ENCODE data around the gene NDUFA7.
A peak's percentile ranks its signal among the peaks of the same experiment; 100 is the strongest.

GRCh38 chr19:8323781-8324185 lies 2.6 kb upstream of the NDUFA7 start:
- no peak for TF ChIP-seq CTCF (CRISPR knock-in tag; IDR thresholded peaks at IDR 0.05)
- TF ChIP-seq POLR2A (IDR thresholded peaks at IDR 0.05; ENCODE audit: insufficient read depth in 1 of 2, low read depth in 2 of 2, low read length in 2 of 2) = peak in 1 of 2 experiments; percentile 51; a peak in 2 of 4 replicates
- no peak for TF ChIP-seq PBX3 (CRISPR knock-in tag; IDR thresholded peaks at IDR 0.05; ENCODE audit: borderline replicate concordance)

Measured in HepG2 (cell line).